Chondrocyte (in vitro differentiated cells): Measurements from ENCODE around the gene AMN1. TPM values are rescaled to one million over a fixed set of nuclear protein-coding genes. Genes with fewer than 3 reads are reported as not detected.
"Not testable (repeated sequence)": the region's sequence is repeated elsewhere in the genome, so short reads cannot be mapped to it uniquely, and the experiment has no call there.

ENCODE experiments used
- DNase-seq: peaks from one replicate; pipeline ENCODE4 v3.0.0; 2021; ENCODE audit warnings: mixed read lengths, low spot score
- H3K27ac Mint-ChIP-seq: one replicate; pipeline ENCODE4 v1.8.0; 2021; ENCODE audit warnings: mild to moderate bottlenecking, moderate library complexity, mixed read lengths; ENCODE audit not compliant: unreplicated experiment
- H3K27me3 Mint-ChIP-seq: 2 replicates; pipeline ENCODE4 v1.8.0; 2021; ENCODE audit warnings: low read depth, mixed read lengths
- H3K36me3 Mint-ChIP-seq: 2 replicates; pipeline ENCODE4 v1.8.0; 2021; ENCODE audit warnings: low read depth, mixed read lengths
- H3K4me1 Mint-ChIP-seq: 2 replicates; pipeline ENCODE4 v1.8.0; 2021; ENCODE audit warnings: low read depth, mild to moderate bottlenecking, mixed read lengths
- H3K4me3 Mint-ChIP-seq: one replicate; pipeline ENCODE4 v1.8.0; 2021; ENCODE audit warnings: mild to moderate bottlenecking, moderate library complexity, mixed read lengths; ENCODE audit not compliant: unreplicated experiment
- H3K9me3 Mint-ChIP-seq: 2 replicates; pipeline ENCODE4 v1.8.0; 2021; ENCODE audit warnings: low read depth, mixed read lengths
- CTCF ChIP-seq: fragments of 200-600 bp; sonication (generic); IDR thresholded peaks from 2 replicates; pipeline ENCODE4 v1.5.0; 2021; ENCODE audit warnings: antibody characterized with exemption, mild to moderate bottlenecking, moderate library complexity
- total RNA-seq: library from RNA; stranded (reverse); gene quantifications from 3 replicates; pipeline ENCODE4 v1.2.1, GENCODE V29; 2021

The AMN1 gene
- total RNA-seq, 1 donor from 2014 or later: 6.6 TPM

GRCh38 chr12:31724557-31724956 lies 4.3 kb downstream of the AMN1 start:
- H3K9me3 Mint-ChIP-seq: no peaks in the 10 kb centered on the region
- no peak for DNase-seq
- no peaks in the 10 kb centered on the region for H3K36me3 Mint-ChIP-seq
- H3K27me3 Mint-ChIP-seq: no peaks in the 10 kb centered on the region
- peaks cover 5% of the 10 kb centered on the region for H3K4me1 Mint-ChIP-seq
- TF ChIP-seq CTCF: no peak
- H3K27ac Mint-ChIP-seq: no peak overlapping the region
- H3K4me3 Mint-ChIP-seq: no peak overlapping the region

- no peak overlapping the region for H3K27ac Mint-ChIP-seq
- DNase-seq: no peak
- H3K36me3 Mint-ChIP-seq: peaks cover 4% of the 10 kb centered on the region
- H3K27me3 Mint-ChIP-seq: no peaks in the 10 kb centered on the region
- no peaks in the 10 kb centered on the region for H3K4me1 Mint-ChIP-seq
- TF ChIP-seq CTCF: no peak
- peaks cover 4% of the 10 kb centered on the region for H3K9me3 Mint-ChIP-seq
- no peak overlapping the region for H3K4me3 Mint-ChIP-seq
Measured at GRCh38 chr12:31722580-31722979, 6.2 kb downstream of the AMN1 start.

- peaks cover 10% of the 10 kb centered on the region for H3K9me3 Mint-ChIP-seq
- not testable (repeated sequence) for H3K4me1 Mint-ChIP-seq, H3K4me3 Mint-ChIP-seq, H3K36me3 Mint-ChIP-seq, H3K27me3 Mint-ChIP-seq, H3K27ac Mint-ChIP-seq, DNase-seq
Measured at GRCh38 chr12:31718542-31719198, 10.2 kb downstream of the AMN1 start.

GRCh38 chr12:31716998-31717397 lies 11.8 kb downstream of the AMN1 start:
- H3K27me3 Mint-ChIP-seq, H3K36me3 Mint-ChIP-seq, DNase-seq, H3K27ac Mint-ChIP-seq, H3K4me1 Mint-ChIP-seq, H3K4me3 Mint-ChIP-seq: not testable (repeated sequence)
- peaks cover 10% of the 10 kb centered on the region for H3K9me3 Mint-ChIP-seq

- no peaks in the 10 kb centered on the region for H3K4me1 Mint-ChIP-seq
- DNase-seq: no peak
- H3K27me3 Mint-ChIP-seq: no peaks in the 10 kb centered on the region
- H3K4me3 Mint-ChIP-seq: no peak overlapping the region
- peaks cover 4% of the 10 kb centered on the region for H3K36me3 Mint-ChIP-seq
- no peak for TF ChIP-seq CTCF
- H3K9me3 Mint-ChIP-seq: peaks cover 10% of the 10 kb centered on the region
- no peak overlapping the region for H3K27ac Mint-ChIP-seq
Measured at GRCh38 chr12:31715283-31715825, 13.5 kb downstream of the AMN1 start.

GRCh38 chr12:31714406-31715271 lies 14.2 kb downstream of the AMN1 start:
- Mint-ChIP-seq H3K27ac (no peak overlapping the region), H3K27me3 (no peaks in the 10 kb centered on the region), H3K9me3 (peaks cover 10% of the 10 kb centered on the region), H3K36me3 (peaks cover 4% of the 10 kb centered on the region), H3K4me3 (no peak overlapping the region), H3K4me1 (no peaks in the 10 kb centered on the region)
- DNase-seq: no peak
- TF ChIP-seq CTCF: no peak
